Activated CD4-positive, alpha-beta T cell treated with anti-CD3 and anti-CD28 coated beads for 4 hours (primary cell): ENCODE data around the gene GSC2.

Experiments
- DNase-seq, 2 donors: peaks; one replicate each; pipeline ENCODE4 v3.0.0-alpha.2; 2020

Gene GSC2, protein sequence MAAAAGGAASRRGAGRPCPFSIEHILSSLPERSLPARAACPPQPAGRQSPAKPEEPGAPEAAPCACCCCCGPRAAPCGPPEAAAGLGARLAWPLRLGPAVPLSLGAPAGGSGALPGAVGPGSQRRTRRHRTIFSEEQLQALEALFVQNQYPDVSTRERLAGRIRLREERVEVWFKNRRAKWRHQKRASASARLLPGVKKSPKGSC

DNA sequence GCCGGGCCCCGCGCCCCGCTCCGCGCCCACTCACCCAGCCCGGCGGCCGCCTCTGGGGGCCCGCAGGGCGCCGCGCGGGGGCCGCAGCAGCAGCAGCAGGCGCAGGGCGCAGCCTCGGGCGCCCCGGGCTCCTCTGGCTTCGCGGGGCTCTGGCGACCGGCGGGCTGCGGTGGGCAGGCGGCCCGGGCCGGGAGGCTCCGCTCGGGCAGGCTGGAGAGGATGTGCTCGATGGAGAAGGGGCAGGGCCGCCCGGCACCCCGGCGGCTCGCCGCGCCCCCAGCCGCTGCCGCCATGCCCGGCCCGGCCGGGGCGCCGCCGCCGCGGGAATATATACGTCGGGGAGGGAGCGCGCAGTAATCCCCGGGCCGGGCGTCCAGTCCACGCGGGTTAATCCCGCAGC is at the start of gene GSC2:
TSS of gene GSC2 (minus strand) at position 302 of the 400 bp plus-strand sequence. CDS start at position 293, 9 bp downstream.
- DNase-seq, result no peak

- no peak for DNase-seq
Measured at GRCh38 chr22:19199479-19199878, 49.4 kb upstream of the GSC2 start.

DNA sequence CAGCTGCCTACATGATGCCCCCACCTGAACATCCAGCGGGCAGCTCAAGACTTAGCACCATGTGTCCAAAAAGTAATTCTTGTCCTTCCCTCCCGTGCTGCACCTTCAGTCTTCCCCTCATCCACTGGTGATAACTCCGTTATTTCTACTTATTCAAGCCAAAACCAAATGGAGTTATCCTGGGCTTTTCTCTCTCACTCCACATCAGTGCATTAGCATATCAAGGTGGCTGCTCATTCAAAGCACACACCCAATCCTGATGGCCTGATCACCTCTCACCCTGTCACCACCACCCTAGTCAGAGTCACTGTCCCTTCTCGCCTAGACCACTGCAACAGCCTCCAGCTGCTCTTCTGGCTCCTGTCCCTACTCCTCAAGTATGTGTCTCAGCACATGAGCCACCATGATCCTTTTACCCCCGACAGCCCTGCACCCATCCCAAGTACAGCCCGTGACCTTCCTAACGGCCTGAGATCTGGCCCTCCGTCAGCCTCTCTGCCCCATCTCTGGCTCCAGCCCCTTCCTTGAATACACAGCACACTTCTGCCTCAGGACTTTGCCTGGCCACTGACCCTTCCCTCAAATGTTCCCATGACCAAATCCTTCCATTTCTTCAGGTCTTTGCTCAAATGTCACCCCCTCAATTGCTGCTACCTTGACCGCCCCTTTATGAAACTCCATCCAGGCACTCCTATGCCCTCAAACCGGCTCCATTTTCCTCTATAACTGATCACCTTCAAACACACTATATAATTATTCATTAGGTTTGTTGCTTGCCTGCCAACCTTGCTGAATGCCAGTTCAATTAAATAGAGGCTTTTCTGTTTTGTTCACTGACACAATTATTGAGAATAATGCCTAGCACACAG is 48.1 kb upstream of the GSC2 start:
- DNase-seq, result no peak

GRCh38 chr22:19196841-19197612 is 46.9 kb upstream of the GSC2 start:
- DNase-seq, result no peak

- DNase-seq, result no peak
Measured at GRCh38 chr22:19195796-19196731, 46.0 kb upstream of the GSC2 start.

DNA sequence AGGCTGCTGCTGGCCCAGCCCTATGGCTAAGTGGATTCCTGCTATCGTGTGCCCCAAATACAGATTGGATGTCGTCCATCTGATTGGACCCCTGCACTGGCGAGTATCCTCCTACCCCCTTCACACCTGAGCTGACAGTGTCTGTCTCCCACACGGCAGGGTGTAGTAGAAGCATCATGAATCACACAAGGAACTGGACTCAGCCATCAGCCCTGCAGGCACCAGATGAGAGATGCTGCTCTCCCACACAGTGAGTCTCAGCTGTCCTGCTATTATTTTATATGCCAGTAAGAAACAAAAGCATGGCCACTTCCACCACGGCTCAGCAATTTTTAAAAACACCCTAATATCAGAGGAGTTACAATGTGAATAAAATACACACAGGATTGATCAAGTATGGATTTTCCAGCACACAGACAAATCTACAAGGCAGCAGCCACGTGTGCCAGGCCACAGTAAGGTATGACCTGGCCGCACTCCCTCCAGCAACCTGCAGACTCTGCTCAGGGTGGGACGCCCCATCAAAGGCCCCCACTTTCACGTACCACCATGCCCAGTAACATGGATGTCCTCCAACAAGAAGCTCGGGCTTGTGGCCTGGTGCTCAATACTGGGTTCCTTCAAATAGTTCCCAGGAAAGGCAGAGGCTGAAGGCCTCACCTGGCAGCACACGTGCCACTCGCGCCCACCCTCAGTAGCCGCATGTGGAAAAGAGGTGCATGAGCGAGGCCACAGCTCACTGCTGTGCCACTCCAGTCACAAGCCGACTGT is 44.9 kb upstream of the GSC2 start:
- DNase-seq, result no peak

DNA sequence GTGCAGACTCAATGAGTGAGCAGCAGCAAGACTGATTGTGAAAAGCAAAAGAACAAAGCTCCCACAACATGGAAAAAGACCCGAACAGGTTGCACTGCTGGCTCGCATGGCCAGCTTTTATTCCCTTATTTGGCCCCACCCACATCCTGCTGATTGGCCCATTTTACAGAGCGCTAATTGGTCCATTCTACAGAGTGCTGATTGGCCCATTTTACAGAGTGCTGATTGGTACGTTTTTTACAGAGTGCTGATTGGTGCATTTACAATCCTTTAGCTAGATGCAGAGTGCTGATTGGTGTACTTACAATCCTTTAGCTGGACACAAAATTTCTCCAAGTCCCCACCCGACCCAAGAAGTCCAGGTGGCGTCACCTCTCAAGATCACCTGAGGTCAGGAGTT is 43.8 kb upstream of the GSC2 start:
- no peak for DNase-seq

DNA sequence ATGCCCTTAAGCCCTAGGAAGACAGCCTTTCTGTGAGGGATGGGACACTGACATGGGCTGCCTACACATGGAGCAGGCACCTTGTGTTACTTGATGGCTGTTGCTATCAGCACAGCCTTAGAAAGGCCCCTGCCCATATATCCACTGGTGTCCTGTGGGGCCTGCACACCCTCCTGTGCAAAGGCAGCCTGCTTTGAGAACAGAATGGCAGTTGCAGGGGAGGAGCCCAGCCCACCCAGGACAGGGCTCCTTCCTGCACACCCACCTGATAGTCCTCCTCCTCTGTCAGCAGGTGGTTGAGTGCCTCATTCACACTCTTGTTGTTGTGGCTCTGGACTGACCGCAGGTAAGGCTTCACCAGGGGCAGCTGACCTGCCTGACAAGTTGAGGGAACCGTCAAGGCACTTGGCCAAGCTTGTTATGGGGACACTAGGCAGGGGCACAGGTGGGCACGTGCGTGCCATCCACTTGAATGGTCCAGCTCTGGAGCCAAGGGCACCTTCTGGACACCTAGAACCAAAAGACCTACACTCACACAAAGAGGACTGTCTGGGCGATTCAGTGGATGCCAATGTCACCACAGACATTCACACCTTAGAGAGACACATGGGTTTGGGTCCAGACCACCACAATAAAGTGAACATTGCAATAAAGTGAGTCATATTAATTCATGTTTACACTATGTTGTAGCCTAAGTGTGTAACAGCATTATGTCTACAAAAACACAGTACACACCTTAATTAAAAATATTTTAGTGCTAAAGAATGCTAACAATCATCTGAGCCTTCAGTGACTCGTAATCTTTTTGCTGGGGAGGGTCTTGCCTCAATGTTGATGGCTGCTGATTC is 37.8 kb upstream of the GSC2 start:
- DNase-seq, result no peak

GRCh38 chr22:19184276-19184997 is 34.3 kb upstream of the GSC2 start:
- no peak for DNase-seq

DNA sequence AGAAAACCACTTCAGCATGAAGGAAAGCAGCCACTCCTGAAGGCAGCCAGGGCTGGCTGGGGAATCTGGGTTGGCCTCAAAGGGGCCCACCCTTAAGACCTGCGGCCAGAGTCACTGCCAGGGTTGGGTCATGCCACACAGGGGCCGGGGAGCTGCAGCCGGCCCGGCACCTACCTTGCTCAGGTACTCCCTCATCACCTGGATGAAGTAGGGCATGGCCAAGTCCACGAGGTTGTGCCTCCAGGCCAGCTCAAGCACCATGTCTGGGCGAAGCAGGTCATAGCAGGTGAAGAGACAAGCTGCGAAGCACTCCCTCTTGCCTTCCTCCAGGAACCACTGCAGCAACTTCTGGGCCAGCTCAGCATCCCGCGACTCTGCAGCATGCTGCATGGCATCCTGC is 33.1 kb upstream of the GSC2 start:
- no peak for DNase-seq

- DNase-seq, result no peak
Measured at GRCh38 chr22:19182472-19183157, 32.5 kb upstream of the GSC2 start.

GRCh38 chr22:19181786-19182471 is 31.8 kb upstream of the GSC2 start:
- DNase-seq, result no peak

DNA sequence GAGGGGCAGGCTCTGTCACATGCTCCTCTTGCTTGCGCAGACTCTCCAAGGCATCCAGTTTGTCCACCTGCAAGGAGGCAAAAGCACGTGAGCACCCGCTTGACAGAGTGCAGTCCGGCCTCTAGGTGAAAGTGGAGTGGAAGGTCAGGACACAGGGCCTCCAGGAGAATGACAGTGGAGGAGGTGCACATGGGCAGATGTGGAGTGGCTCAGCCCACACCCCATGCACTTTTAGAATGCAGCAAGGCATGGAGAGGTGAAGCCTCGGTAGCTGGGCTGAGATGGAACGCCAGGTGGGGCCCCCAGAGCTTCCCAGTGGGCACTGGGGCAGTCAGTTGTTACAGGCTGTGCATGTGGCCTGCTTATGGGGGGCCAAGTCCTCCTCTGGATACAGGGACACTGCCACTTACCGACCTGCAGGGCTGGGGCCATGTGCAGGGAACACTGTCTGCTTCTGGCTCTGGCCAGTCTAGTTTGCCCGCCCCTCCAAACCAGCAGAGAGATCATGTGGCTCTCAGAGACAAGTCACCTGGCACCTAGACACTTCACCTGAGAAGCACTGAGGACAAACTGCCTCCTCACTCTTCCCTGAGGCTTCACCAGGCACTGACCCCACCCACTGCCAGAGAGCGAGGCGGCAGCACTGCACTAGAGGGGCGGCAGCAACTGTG is 30.8 kb upstream of the GSC2 start:
- DNase-seq, result no peak

DNA sequence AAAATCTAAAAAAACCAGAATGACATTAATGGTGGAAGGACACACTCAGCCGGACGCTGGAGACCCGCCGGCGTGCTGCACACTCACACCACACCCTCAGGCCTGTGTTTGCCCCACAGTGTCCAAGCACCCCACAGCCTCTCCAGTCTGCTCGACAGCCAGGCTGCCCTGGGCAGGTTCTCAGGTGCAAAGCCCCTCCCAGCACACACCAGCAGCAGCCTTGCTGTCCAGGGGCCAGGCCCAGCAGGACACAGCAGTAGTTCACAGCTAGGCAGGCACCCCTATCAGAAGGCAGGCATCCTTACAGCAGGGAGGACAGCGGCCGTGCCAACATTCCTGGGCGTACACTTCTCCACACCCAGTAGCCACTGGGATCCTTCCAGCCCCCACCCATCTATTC is 30.1 kb upstream of the GSC2 start:
- DNase-seq, result no peak

- DNase-seq, result no peak
Measured at GRCh38 chr22:19179497-19180048, 29.5 kb upstream of the GSC2 start.

DNA sequence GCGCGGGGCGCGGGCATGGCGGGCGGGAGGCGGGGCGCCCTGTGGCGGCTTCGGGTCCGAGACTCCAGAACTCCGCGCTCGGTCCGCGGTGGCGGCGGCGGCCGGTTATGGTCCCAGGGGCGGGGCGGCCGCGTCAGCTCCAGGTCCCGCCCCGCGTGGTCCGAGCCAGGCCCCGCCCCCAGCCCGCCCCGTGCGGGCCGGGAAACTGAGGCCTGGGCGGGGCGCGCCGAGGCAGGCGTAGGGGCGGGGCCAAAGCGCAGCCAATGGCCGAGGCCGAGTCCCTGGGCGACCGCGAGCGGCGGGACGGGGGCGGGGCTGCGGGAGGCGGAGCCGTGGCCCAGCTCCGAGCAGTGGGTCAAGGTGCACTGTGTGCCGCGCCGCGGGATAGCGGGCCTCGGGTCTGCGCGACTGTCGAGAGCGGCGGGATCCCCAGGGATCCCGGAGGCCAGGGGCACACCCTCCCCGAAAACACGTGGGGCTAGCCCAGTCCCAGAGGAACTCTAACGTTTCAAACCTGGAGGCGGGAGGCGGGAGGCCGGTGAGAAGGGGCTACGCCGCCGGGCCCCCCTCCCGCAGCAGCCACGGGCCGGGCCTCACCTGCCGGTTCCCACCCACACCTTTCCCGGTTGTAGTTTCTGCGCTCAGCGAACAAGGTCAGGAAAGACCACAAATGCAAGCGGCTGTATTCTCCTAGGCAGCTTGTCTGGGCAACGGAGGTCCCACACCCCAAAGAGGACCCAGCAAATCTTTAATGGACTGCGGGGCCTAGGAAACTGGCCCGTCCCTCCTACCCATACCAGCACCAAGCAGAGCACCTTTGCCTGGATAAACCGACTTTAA is 28.8 kb upstream of the GSC2 start, which contains the start of gene SLC25A1:
TSS of gene SLC25A1 (minus strand) at position 80 of the 840 bp plus-strand sequence. CDS start at position 17, 63 bp downstream.
- DNase-seq, result peak; percentile 81 to 82
